Activated effector memory CD4-positive, alpha-beta T cell treated with anti-CD3 and anti-CD28 coated beads, Interleukin-2, amount 50 U/mL, for 16 hours (primary cell): Measurements from ENCODE around the gene FAM89A.
"Not testable (repeated sequence)": the region's sequence is repeated elsewhere in the genome, so short reads cannot be mapped to it uniquely, and the experiment has no call there.

Source experiments
- DNase-seq: peaks from one replicate; pipeline ENCODE4 v3.0.0-alpha.2; 2020

The FAM89A gene

DNA sequence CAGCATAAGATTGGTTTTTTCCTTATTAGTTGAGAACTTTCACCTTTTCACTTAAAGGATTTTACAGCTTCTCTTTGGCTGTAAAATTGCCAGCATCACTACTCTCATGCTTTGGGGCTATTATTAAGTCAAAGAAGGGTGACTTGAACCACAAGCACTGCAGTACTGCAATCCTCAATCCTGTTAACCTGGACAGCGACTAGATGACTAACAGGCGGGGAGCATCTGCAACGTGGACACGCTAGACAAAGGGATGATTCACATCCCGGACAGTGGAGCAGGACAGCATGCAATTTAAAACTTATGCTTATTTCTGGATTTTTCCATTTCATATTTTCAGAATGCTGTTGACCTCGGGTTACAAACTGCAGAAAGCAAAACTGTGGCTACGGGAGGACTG lies 53.1 kb downstream of the FAM89A start:
- no peak for DNase-seq

GRCh38 chr1:230985711-230986110 lies 54.3 kb downstream of the FAM89A start:
- no peak for DNase-seq

GRCh38 chr1:230984622-230985515 lies 55.2 kb downstream of the FAM89A start:
- DNase-seq: not testable (repeated sequence)

GRCh38 chr1:230983811-230984210 lies 56.2 kb downstream of the FAM89A start:
- no peak for DNase-seq

DNA sequence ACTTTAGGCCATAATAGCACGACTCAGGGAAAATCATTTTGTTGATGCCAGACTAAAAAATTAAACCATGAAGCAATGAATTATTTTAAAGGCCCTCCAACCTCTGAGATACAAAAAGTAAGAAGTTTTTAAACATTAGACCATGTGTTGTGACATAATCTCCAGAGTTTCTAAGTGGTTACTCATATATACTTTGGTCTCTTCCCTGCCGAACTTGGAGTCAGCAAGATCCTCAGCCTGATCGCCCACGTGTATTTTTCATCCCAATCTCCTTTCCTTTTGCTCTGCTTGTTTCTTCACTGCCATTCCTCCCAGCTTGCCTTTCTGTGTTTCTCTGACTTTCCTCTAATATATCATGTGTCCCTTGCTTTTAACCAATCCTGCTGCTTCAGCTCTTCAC lies 57.4 kb downstream of the FAM89A start:
- DNase-seq: no peak

DNA sequence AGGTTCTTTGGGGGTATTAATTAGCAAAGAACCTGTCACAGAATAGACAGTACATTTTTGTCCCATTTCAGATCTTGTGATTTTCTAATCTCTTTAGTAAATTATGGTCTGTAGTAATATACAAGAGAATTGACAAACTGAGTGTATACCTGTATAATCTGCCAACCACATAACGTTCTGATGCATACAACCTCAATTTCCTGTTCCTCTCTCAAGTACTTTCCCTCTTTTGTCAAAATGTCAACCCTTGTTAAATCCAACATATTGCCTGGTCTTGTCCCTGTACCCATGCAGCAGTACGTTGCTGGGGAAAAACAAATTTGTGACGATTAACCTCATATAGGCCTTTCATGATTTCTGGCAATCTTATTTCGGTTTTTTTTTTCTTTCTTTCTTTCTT lies 60.1 kb downstream of the FAM89A start:
- no peak for DNase-seq

DNA sequence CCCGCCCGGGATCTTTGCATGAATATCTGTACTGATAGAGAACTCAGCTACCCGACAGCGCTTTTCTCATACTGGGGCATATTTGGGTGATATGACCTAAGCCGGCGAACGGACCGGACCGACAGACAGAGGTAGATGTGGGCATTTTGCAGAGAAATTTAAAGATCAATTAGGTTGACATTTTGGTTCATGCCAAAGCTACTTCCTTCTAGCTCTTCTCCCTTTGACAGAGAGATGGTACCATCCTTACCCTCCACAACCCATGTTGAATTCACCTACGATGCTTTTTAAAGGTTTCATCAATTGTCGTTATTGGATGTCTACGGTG lies 60.7 kb downstream of the FAM89A start:
- no peak for DNase-seq

DNA sequence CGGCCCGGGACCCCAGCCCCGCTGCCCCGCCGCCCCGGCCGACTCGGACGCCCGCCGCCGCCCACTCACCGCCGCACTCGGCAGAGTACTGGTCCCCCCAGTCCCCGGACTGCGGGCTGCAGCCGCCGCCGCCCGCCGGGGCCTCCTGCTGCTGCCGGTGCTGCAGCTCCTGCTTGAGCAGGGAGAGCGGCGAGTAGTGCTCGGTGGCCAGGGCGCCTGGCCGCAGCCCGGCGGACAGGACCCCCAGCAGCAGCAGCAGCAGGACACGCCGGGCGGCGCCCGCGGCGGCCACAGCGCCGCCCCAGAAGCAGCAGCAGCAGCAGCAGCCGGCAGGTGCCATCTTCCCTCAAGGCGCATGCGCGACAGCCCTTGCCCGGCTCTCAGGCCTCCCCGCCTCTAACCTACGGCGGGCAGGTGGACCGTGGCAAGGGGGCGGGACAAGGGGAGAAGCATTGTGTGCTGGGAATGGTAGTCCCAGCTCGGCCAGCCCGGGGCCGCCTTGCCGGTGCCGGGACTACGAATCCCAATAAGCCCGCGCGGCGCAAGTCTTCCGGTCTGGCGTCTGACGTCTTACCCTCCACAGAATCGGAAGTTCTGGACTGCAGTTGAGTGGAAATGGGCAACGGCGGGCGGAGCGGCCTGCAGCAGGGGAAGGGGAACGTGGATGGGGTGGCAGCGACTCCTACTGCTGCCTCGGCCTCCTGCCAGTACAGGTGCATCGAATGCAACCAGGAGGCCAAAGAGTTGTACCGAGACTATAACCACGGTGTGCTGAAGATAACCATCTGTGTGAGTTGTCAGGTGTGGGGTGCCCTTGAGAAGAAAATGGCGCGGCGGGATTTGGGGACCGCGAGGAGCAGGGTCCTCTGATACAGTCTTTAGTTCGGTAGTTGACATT lies 61.3 kb downstream of the FAM89A start, which contains the start of the genes ARV1 and TTC13:
TSS of gene ARV1 (plus strand) at position 604 of the 898 bp plus-strand sequence. CDS start at position 616, 12 bp downstream.
TSS of gene TTC13 (minus strand) at position 371 of the 898 bp plus-strand sequence. CDS start at position 340, 31 bp downstream.
- peak; percentile 99 for DNase-seq

- DNase-seq: peak; percentile 78
These were observed 62.1 kb downstream of the FAM89A start for GRCh38 chr1:230977761-230978490.

GRCh38 chr1:230976825-230977747 lies 63.0 kb downstream of the FAM89A start:
- peak; percentile 75 for DNase-seq

DNA sequence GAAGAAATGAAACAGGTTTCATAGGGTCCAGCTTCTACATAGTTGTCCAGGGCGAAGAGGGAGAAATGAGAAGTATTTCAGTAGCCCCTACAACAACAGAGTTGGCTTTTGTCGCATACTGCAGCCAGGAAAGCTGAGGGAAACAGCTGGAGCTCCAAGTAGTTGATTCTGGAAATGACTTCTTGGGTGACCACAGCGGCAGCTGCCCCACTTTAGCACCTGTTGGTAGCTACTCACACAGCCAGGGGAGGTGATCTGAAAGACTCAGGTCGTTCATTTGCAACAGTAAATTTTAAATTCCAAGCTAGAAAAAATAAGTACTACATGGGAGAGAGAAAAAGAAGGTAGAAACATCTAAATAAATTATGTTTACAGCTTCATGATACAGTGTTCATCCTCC lies 63.7 kb downstream of the FAM89A start:
- no peak for DNase-seq

DNA sequence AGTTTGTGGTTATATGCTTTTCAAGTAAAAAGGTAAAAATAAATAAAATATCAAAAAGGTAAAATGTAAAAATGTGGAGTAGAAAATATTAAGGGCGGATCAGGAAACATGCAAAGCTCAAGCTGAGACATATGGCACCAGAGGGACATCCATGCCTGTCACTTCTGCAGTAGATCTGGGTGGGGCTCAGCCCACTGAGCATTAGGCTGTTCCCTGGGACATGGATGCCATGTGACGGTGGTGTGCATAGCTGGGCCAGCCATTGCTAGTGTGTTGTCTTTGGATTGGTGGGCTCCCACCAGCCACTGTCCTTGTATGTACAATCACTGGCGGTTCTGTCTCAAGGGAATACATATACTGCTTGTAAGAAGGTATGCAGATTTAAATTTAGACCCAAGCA lies 64.4 kb downstream of the FAM89A start:
- no peak for DNase-seq

DNA sequence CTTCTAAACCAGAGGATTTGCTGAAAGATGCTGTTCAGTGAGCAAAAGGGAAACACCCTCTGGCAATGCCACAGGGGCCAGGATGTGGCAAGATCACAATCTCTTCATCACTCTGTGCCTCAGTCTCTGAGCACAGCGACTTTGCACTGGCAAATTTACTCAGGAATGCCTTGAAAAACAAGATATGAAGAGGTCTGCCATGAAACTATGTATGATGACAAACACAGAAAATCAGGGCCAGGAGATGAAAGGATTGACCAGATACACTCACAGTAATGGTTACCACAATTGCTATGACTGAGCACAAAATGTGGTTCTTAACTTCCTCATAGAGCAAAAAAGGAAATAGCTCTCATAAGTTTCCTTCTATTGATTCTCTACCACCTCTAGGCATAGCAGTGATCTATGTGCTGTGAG lies 67.2 kb downstream of the FAM89A start:
- peak; percentile 85 for DNase-seq

- DNase-seq: no peak
These were observed 68.3 kb downstream of the FAM89A start for GRCh38 chr1:230971771-230972170.

DNA sequence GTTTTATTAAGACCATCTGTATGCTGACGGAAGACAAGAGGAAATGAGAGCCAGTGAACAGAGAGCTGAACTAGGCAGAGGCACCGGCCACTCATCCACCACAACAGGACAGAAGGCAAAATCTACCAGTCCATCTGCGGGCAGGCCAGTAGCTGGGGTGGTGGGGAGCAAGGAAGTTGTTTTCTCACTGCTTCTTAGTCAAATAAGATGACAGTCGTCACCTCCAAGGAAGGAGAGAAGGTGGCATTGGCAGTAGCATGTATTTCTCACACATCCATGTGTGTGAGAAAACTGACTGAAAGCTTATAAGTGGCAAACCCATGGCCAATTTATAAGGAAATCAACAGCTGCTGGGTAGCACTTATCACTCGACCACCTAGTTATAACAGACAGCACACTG lies 69.6 kb downstream of the FAM89A start:
- no peak for DNase-seq
